Tongue (tissue), 2 donors: ENCODE measurements around the gene FGB. TPM values are rescaled to one million over a fixed set of nuclear protein-coding genes. Genes with fewer than 3 reads are reported as not detected.

Source experiments
- small RNA-seq: library from RNA; depleted of rRNA; stranded (forward); fragments of <200 nt; gene quantifications from one replicate; pipeline ENCODE3, GENCODE V24; 2014; ENCODE audit warnings: low replicate concordance
- total RNA-seq: library from RNA; depleted of rRNA; stranded (reverse); fragments of >200 nt; gene quantifications from one replicate; pipeline ENCODE4 v1.2.3, GENCODE V29; 2014

FGB gene
- total RNA-seq, 1 donor from 2014 or later, result not detected

Small RNA genes lying within 50 kb of the gene (small RNA-seq; reads per million reads assigned to genes)
- not detected for gene RNU6-1285P

Other genes with a start within 250 kb of the FGB start
- gene DCHS2, start 71.2 kb upstream of the FGB start, total RNA-seq, result 13.6 TPM
- 55.5 TPM for gene PLRG1, start 12.6 kb upstream of the FGB start, total RNA-seq
- gene FGA, start 27.7 kb downstream of the FGB start, total RNA-seq, result not detected
- gene FGG, start 49.6 kb downstream of the FGB start, total RNA-seq, result not detected
- gene LRAT, start 181.0 kb downstream of the FGB start, total RNA-seq, result 0.10 TPM
- not detected for gene RBM46, start 218.3 kb downstream of the FGB start, total RNA-seq